Measurements from ENCODE around the gene SLC25A13.

SLC25A13 gene

GRCh38 chr7:96131525-96131924 is 190.4 kb downstream of the SLC25A13 start:
- H3K27ac ChIP-seq (ENCODE audit: low read length): no peak overlapping the region
- no peaks in the 10 kb centered on the region for H3K27me3 ChIP-seq (ENCODE audit: control insufficient read depth in 1 of 2, insufficient read depth in 2 of 2, low read length in 2 of 2)
- H3K9ac ChIP-seq (ENCODE audit: low read length in 2 of 2): no peak overlapping the region
- H3K4me3 ChIP-seq (ENCODE audit: low read length in 2 of 2): no peak overlapping the region
- peaks cover 2 to 3% of the 10 kb centered on the region in 2 donors for H3K36me3 ChIP-seq (ENCODE audit: control insufficient read depth in 2 of 2, insufficient read depth in 2 of 2, low read length in 2 of 2)
- H3K4me1 ChIP-seq (ENCODE audit: control insufficient read depth, insufficient read depth, low read length): no peaks in the 10 kb centered on the region
- no peaks in the 10 kb centered on the region for H3K9me3 ChIP-seq (ENCODE audit: control insufficient read depth in 2 of 2, low read length in 2 of 2)

DNA sequence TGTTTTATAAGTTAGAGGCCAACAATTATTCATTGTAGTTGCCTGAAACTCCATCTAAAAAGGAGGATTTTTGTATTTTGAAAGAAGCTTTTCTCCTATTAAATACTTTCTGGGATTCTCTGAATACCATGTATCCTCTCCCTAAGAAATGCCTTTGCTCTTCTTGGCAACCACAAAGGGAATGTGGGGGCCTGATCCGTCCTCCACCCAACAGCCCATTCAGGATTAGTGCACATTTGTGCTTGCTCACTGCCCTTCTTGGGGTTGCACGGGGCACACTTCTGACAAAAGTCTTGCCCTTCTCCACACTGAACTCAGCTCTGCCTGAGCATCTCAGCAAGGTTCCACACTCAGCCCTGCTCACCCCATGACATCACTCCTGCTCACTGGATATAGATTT is 194.2 kb downstream of the SLC25A13 start:
- no peak overlapping the region for H3K4me3 ChIP-seq (ENCODE audit: low read length in 2 of 2)
- peaks cover 0 to 8% of the 10 kb centered on the region in 2 donors for H3K36me3 ChIP-seq (ENCODE audit: control insufficient read depth in 2 of 2, insufficient read depth in 2 of 2, low read length in 2 of 2)
- H3K27me3 ChIP-seq (ENCODE audit: control insufficient read depth in 1 of 2, insufficient read depth in 2 of 2, low read length in 2 of 2): no peaks in the 10 kb centered on the region
- no peak overlapping the region for H3K9ac ChIP-seq (ENCODE audit: low read length in 2 of 2)
- no peaks in the 10 kb centered on the region for H3K9me3 ChIP-seq (ENCODE audit: control insufficient read depth in 2 of 2, low read length in 2 of 2)
- H3K4me1 ChIP-seq (ENCODE audit: control insufficient read depth, insufficient read depth, low read length): no peaks in the 10 kb centered on the region
- H3K27ac ChIP-seq (ENCODE audit: low read length): no peak overlapping the region

DNA sequence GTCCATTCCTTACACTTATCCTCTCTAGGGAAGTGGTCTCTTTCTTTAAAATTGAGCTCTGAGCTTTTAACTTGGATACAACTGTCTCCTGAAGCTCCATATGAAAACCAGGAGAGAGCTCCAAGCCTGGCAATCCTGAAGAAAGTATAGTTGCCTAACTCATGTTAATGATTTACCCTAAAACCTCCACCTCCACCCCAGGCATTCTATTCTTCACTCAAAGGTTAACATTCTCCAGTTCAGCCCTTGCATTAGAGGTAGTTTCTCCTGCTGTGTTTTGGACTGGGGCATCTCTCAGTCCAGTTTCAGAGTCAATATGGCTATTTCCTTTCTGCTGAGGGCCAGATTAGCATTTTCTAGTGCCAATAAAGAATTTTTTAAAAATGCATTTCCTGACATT is 195.5 kb downstream of the SLC25A13 start:
- Histone ChIP-seq H3K27me3 (ENCODE audit: control insufficient read depth in 1 of 2, insufficient read depth in 2 of 2, low read length in 2 of 2) (no peaks in the 10 kb centered on the region), H3K27ac (ENCODE audit: low read length) (no peak overlapping the region), H3K4me3 (ENCODE audit: low read length in 2 of 2) (no peak overlapping the region), H3K9me3 (ENCODE audit: control insufficient read depth in 2 of 2, low read length in 2 of 2) (no peaks in the 10 kb centered on the region), H3K9ac (ENCODE audit: low read length in 2 of 2) (no peak overlapping the region), H3K4me1 (ENCODE audit: control insufficient read depth, insufficient read depth, low read length) (no peaks in the 10 kb centered on the region), H3K36me3 (ENCODE audit: control insufficient read depth in 2 of 2, insufficient read depth in 2 of 2, low read length in 2 of 2) (peaks cover 0 to 13% of the 10 kb centered on the region in 2 donors)

DNA sequence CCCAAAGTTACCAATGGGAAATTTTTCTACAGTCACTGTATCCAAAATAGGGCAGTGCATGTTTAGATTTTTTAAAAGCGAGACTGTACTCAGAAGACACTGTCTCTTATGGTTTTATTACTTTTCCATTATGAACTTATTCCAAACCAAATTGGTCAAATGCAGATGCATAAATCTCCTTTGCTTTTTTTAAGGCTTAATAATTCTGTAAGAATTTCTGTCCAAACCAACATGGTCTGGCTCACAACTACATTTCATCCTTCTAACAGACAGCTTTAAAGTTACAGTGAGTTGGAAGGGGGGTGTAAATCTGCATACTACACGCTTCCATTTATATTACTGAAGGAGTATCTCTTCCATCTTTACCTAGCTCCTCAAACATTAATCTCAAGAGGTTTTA is 199.2 kb downstream of the SLC25A13 start:
- Histone ChIP-seq H3K27me3 (ENCODE audit: control insufficient read depth in 1 of 2, insufficient read depth in 2 of 2, low read length in 2 of 2) (no peaks in the 10 kb centered on the region), H3K9ac (ENCODE audit: low read length in 2 of 2) (no peak overlapping the region), H3K9me3 (ENCODE audit: control insufficient read depth in 2 of 2, low read length in 2 of 2) (no peaks in the 10 kb centered on the region), H3K4me3 (ENCODE audit: low read length in 2 of 2) (no peak overlapping the region), H3K27ac (ENCODE audit: low read length) (no peak overlapping the region), H3K4me1 (ENCODE audit: control insufficient read depth, insufficient read depth, low read length) (no peaks in the 10 kb centered on the region), H3K36me3 (ENCODE audit: control insufficient read depth in 2 of 2, insufficient read depth in 2 of 2, low read length in 2 of 2) (peaks cover 3 to 18% of the 10 kb centered on the region in 2 donors)

- H3K4me1 ChIP-seq (ENCODE audit: control insufficient read depth, insufficient read depth, low read length): no peaks in the 10 kb centered on the region
- H3K9me3 ChIP-seq (ENCODE audit: control insufficient read depth in 2 of 2, low read length in 2 of 2): no peaks in the 10 kb centered on the region
- no peaks in the 10 kb centered on the region for H3K27me3 ChIP-seq (ENCODE audit: control insufficient read depth in 1 of 2, insufficient read depth in 2 of 2, low read length in 2 of 2)
- peaks cover 3 to 18% of the 10 kb centered on the region in 2 donors for H3K36me3 ChIP-seq (ENCODE audit: control insufficient read depth in 2 of 2, insufficient read depth in 2 of 2, low read length in 2 of 2)
- H3K9ac ChIP-seq (ENCODE audit: low read length in 2 of 2): no peak overlapping the region
- H3K4me3 ChIP-seq (ENCODE audit: low read length in 2 of 2): no peak overlapping the region
- no peak overlapping the region for H3K27ac ChIP-seq (ENCODE audit: low read length)
Measured at GRCh38 chr7:96121752-96122151, 200.1 kb downstream of the SLC25A13 start.

DNA sequence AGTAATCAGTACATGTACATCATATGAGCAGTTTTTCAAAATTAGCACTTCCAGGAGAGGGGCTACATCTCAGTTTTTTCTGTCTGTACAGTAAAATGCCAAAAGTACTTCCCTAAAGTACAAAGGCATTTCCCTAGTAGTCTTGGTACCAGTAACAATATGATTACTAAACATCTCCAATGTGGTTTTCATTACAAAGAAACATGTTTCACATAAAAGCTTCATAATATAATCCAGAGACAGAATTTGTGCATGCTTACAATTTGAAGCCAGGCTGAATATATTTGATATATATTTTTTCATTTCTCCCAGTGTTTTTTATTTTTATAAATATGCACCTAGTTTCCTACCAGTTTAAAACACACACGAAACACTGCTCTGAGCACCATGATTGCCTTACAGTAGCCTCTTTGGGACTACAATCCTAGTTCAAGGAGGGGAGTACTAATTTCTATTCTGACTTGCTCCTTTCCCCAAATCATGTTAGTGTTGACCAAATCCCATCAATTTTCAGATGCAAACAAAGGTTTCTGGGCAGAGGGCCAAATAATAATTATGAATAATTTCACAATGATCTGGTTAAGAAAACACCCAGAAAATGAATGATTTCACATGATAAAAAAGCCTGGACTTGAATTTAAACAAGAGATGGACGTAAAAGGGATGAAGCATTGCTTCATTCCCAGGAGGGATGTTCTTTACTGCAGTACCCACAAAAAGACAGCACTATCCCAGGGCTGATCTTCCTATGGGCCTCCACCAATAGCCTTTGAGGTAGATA is 201.3 kb downstream of the SLC25A13 start:
- no peak overlapping the region for H3K4me3 ChIP-seq (ENCODE audit: low read length in 2 of 2)
- H3K9me3 ChIP-seq (ENCODE audit: control insufficient read depth in 2 of 2, low read length in 2 of 2): no peaks in the 10 kb centered on the region
- no peak overlapping the region for H3K27ac ChIP-seq (ENCODE audit: low read length)
- H3K4me1 ChIP-seq (ENCODE audit: control insufficient read depth, insufficient read depth, low read length): no peaks in the 10 kb centered on the region
- no peak overlapping the region for H3K9ac ChIP-seq (ENCODE audit: low read length in 2 of 2)
- no peaks in the 10 kb centered on the region for H3K27me3 ChIP-seq (ENCODE audit: control insufficient read depth in 1 of 2, insufficient read depth in 2 of 2, low read length in 2 of 2)
- H3K36me3 ChIP-seq (ENCODE audit: control insufficient read depth in 2 of 2, insufficient read depth in 2 of 2, low read length in 2 of 2): peaks cover 3 to 18% of the 10 kb centered on the region in 2 donors

- Histone ChIP-seq H3K9ac (ENCODE audit: low read length in 2 of 2) (no peak overlapping the region), H3K4me1 (ENCODE audit: control insufficient read depth, insufficient read depth, low read length) (no peaks in the 10 kb centered on the region), H3K4me3 (ENCODE audit: low read length in 2 of 2) (no peak overlapping the region), H3K36me3 (ENCODE audit: control insufficient read depth in 2 of 2, insufficient read depth in 2 of 2, low read length in 2 of 2) (peaks cover 3 to 15% of the 10 kb centered on the region in 2 donors), H3K9me3 (ENCODE audit: control insufficient read depth in 2 of 2, low read length in 2 of 2) (no peaks in the 10 kb centered on the region), H3K27ac (ENCODE audit: low read length) (no peak overlapping the region), H3K27me3 (ENCODE audit: control insufficient read depth in 1 of 2, insufficient read depth in 2 of 2, low read length in 2 of 2) (no peaks in the 10 kb centered on the region)
Measured at GRCh38 chr7:96118449-96119001, 203.4 kb downstream of the SLC25A13 start.

GRCh38 chr7:96116173-96116572 is 205.7 kb downstream of the SLC25A13 start:
- no peak overlapping the region for H3K4me3 ChIP-seq (ENCODE audit: low read length in 2 of 2)
- H3K27ac ChIP-seq (ENCODE audit: low read length): no peak overlapping the region
- H3K4me1 ChIP-seq (ENCODE audit: control insufficient read depth, insufficient read depth, low read length): no peaks in the 10 kb centered on the region
- H3K27me3 ChIP-seq (ENCODE audit: control insufficient read depth in 1 of 2, insufficient read depth in 2 of 2, low read length in 2 of 2): no peaks in the 10 kb centered on the region
- no peaks in the 10 kb centered on the region for H3K9me3 ChIP-seq (ENCODE audit: control insufficient read depth in 2 of 2, low read length in 2 of 2)
- no peak overlapping the region for H3K9ac ChIP-seq (ENCODE audit: low read length in 2 of 2)
- H3K36me3 ChIP-seq (ENCODE audit: control insufficient read depth in 2 of 2, insufficient read depth in 2 of 2, low read length in 2 of 2): peaks cover 3 to 6% of the 10 kb centered on the region in 2 donors

DNA sequence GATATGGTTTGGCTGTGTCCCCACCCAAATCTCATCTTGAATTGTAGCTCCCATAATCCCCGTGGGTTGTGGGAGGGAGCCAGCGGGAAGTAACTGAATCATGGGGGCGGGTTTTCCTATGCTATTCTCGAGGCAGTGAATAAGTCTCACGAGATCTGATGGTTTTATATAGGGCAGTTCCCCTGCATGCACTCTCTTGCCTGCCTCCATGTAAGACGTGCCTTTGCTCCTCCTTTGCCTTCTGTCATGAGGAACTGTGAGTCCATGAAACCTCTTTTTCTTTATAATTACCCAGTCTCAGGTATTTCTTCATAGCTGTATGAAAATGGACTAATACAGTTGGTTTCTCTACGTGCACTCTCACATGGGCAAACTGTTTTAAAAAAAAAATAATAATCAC is 207.7 kb downstream of the SLC25A13 start:
- Histone ChIP-seq H3K4me1 (ENCODE audit: control insufficient read depth, insufficient read depth, low read length) (no peaks in the 10 kb centered on the region), H3K9ac (ENCODE audit: low read length in 2 of 2) (no peak overlapping the region), H3K27ac (ENCODE audit: low read length) (no peak overlapping the region), H3K36me3 (ENCODE audit: control insufficient read depth in 2 of 2, insufficient read depth in 2 of 2, low read length in 2 of 2) (no peaks in the 10 kb centered on the region), H3K9me3 (ENCODE audit: control insufficient read depth in 2 of 2, low read length in 2 of 2) (no peaks in the 10 kb centered on the region), H3K4me3 (ENCODE audit: low read length in 2 of 2) (no peak overlapping the region), H3K27me3 (ENCODE audit: control insufficient read depth in 1 of 2, insufficient read depth in 2 of 2, low read length in 2 of 2) (no peaks in the 10 kb centered on the region)

- Histone ChIP-seq H3K27ac (ENCODE audit: low read length) (no peak overlapping the region), H3K4me1 (ENCODE audit: control insufficient read depth, insufficient read depth, low read length) (no peaks in the 10 kb centered on the region), H3K9ac (ENCODE audit: low read length in 2 of 2) (no peak overlapping the region), H3K36me3 (ENCODE audit: control insufficient read depth in 2 of 2, insufficient read depth in 2 of 2, low read length in 2 of 2) (no peaks in the 10 kb centered on the region), H3K27me3 (ENCODE audit: control insufficient read depth in 1 of 2, insufficient read depth in 2 of 2, low read length in 2 of 2) (no peaks in the 10 kb centered on the region), H3K4me3 (ENCODE audit: low read length in 2 of 2) (no peak overlapping the region), H3K9me3 (ENCODE audit: control insufficient read depth in 2 of 2, low read length in 2 of 2) (no peaks in the 10 kb centered on the region)
Measured at GRCh38 chr7:96111405-96111804, 210.5 kb downstream of the SLC25A13 start.

DNA sequence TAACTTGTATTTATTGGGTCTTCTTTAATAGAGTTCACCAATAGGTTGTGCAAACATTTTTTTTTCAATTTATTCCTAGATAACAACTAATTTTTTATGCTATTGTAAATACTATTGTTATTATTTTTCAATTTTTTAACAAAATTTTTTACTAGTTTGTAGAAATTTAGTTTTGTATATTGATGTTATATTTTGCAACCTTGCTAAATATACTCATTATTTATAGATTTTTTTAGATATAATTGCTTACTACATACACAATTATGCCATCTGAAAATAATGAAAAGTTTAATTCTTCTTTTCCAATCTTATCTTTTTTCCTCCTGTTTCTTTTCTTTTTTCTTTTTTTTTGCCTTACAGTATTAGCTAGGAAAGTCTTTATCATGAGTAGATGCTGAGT is 216.9 kb downstream of the SLC25A13 start:
- no peak overlapping the region for H3K27ac ChIP-seq (ENCODE audit: low read length)
- H3K36me3 ChIP-seq (ENCODE audit: control insufficient read depth in 2 of 2, insufficient read depth in 2 of 2, low read length in 2 of 2): no peaks in the 10 kb centered on the region
- H3K4me1 ChIP-seq (ENCODE audit: control insufficient read depth, insufficient read depth, low read length): no peaks in the 10 kb centered on the region
- no peak overlapping the region for H3K4me3 ChIP-seq (ENCODE audit: low read length in 2 of 2)
- H3K27me3 ChIP-seq (ENCODE audit: control insufficient read depth in 1 of 2, insufficient read depth in 2 of 2, low read length in 2 of 2): no peaks in the 10 kb centered on the region
- H3K9me3 ChIP-seq (ENCODE audit: control insufficient read depth in 2 of 2, low read length in 2 of 2): peaks cover 0 to 1% of the 10 kb centered on the region in 2 donors
- no peak overlapping the region for H3K9ac ChIP-seq (ENCODE audit: low read length in 2 of 2)
